Lower lobe of right lung (tissue), 2 donors: ENCODE results near the gene TRIM41. TPM values are rescaled to one million over a fixed set of nuclear protein-coding genes. Genes with fewer than 3 reads are reported as not detected.
"Not testable (repeated sequence)": the region's sequence is repeated elsewhere in the genome, so short reads cannot be mapped to it uniquely, and the experiment has no call there.

Experiments
- ATAC-seq, 2 donors: fragments of 200-7000 bp; cut with Tn5 transposase; one replicate each; pipeline ENCODE4 v1.9.1; 2020 to 2022; ENCODE audit warnings: mild to moderate bottlenecking in 2 of 2, moderate library complexity in 2 of 2
- DNase-seq: peaks from one replicate; pipeline ENCODE4 v3.0.0-alpha.2; 2020
- H3K27ac ChIP-seq: fragments of 200-600 bp; one replicate; pipeline ENCODE4 v1.8.0; 2022
- H3K27me3 ChIP-seq: fragments of 200-600 bp; one replicate; pipeline ENCODE4 v1.8.0; 2022; ENCODE audit warnings: low read depth
- H3K36me3 ChIP-seq: fragments of 200-600 bp; one replicate; pipeline ENCODE4 v1.8.0; 2022; ENCODE audit warnings: mild to moderate bottlenecking
- H3K4me1 ChIP-seq: fragments of 200-600 bp; one replicate; pipeline ENCODE4 v1.8.0; 2022
- H3K4me3 ChIP-seq: fragments of 200-600 bp; one replicate; pipeline ENCODE4 v1.8.0; 2022; ENCODE audit warnings: mild to moderate bottlenecking
- H3K9me3 ChIP-seq: fragments of 200-600 bp; one replicate; pipeline ENCODE4 v1.8.0; 2022
- CTCF ChIP-seq: fragments of 200-600 bp; IDR thresholded peaks from one replicate; pipeline ENCODE4 v1.8.0; 2022; ENCODE audit warnings: antibody characterized with exemption, mild to moderate bottlenecking
- intact Hi-C: fragments of 100-400 bp; cut with DNase I; formaldehyde crosslinking; loops from one replicate; pipeline ENCODE4 v1.11.0; 2022
- total RNA-seq: library from RNA; stranded (reverse); fragmentation: NEBNext Ultra II Directional; extraction: Animal tissue kit (Norgen Biotek cat#: 25700); gene quantifications from one replicate; pipeline ENCODE4 v1.2.1, GENCODE V29; 2021
- donor health status: DM: no; HTN: yes; CAD: no; lungs with severe emphysema.

Gene TRIM41
- total RNA-seq, 1 donor from 2014 or later = 29.1 TPM

GRCh38 chr5:181212080-181212479 lies 11.0 kb upstream of the TRIM41 start:
- H3K9me3 ChIP-seq = no peaks in the 10 kb centered on the region
- DNase-seq = no peak
- peaks cover 12% of the 10 kb centered on the region for H3K4me1 ChIP-seq
- intact Hi-C loops = no loop called here
- H3K27ac ChIP-seq = no peak overlapping the region
- H3K36me3 ChIP-seq = no peaks in the 10 kb centered on the region
- TF ChIP-seq CTCF = no peak
- ATAC-seq = no peak
- no peaks in the 10 kb centered on the region for H3K27me3 ChIP-seq
- H3K4me3 ChIP-seq = no peak overlapping the region

- H3K4me3 ChIP-seq = no peak overlapping the region
- no peaks in the 10 kb centered on the region for H3K27me3 ChIP-seq
- H3K27ac ChIP-seq = no peak overlapping the region
- no peak for DNase-seq
- H3K4me1 ChIP-seq = peaks cover 21% of the 10 kb centered on the region
- no peak for TF ChIP-seq CTCF
- no peak for ATAC-seq
- intact Hi-C loops = no loop called here
- H3K36me3 ChIP-seq = no peaks in the 10 kb centered on the region
- no peaks in the 10 kb centered on the region for H3K9me3 ChIP-seq
Measured at GRCh38 chr5:181212934-181213333, 10.1 kb upstream of the TRIM41 start.

GRCh38 chr5:181214249-181214648 lies 8.8 kb upstream of the TRIM41 start:
- H3K27ac ChIP-seq, ATAC-seq, H3K27me3 ChIP-seq, intact Hi-C loops, H3K9me3 ChIP-seq, H3K4me3 ChIP-seq, DNase-seq, H3K36me3 ChIP-seq: not testable (repeated sequence)
- H3K4me1 ChIP-seq = peaks cover 28% of the 10 kb centered on the region

GRCh38 chr5:181215997-181216989 lies 6.8 kb upstream of the TRIM41 start:
- DNase-seq (no peak), ATAC-seq (no peak)
- peak overlapping the region; percentile 54 for H3K27ac ChIP-seq
- no peaks in the 10 kb centered on the region for H3K36me3 ChIP-seq
- intact Hi-C loops = no loop called here
- H3K4me1 ChIP-seq = peaks cover 31% of the 10 kb centered on the region
- no peaks in the 10 kb centered on the region for H3K9me3 ChIP-seq
- H3K27me3 ChIP-seq = no peaks in the 10 kb centered on the region
- TF ChIP-seq CTCF = no peak
- peak overlapping the region; percentile 55 for H3K4me3 ChIP-seq

GRCh38 chr5:181217111-181217802 lies 5.8 kb upstream of the TRIM41 start:
- Histone ChIP-seq H3K27ac (peak overlapping the region; percentile 54), H3K9me3 (no peaks in the 10 kb centered on the region), H3K27me3 (no peaks in the 10 kb centered on the region), H3K36me3 (no peaks in the 10 kb centered on the region), H3K4me1 (peaks cover 40% of the 10 kb centered on the region), H3K4me3 (peak overlapping the region; percentile 55)
- intact Hi-C loops = no loop called here
- TF ChIP-seq CTCF = no peak
- peak; percentile 40 to 44 for ATAC-seq
- DNase-seq = peak; percentile 61

- DNase-seq = no peak
- H3K4me1 ChIP-seq = peaks cover 43% of the 10 kb centered on the region
- H3K36me3 ChIP-seq = no peaks in the 10 kb centered on the region
- ATAC-seq = peak; percentile 1 to 3
- H3K27me3 ChIP-seq = no peaks in the 10 kb centered on the region
- peak overlapping the region; percentile 55 for H3K4me3 ChIP-seq
- H3K27ac ChIP-seq = peak overlapping the region; percentile 54
- no peak for TF ChIP-seq CTCF
- intact Hi-C loops = no loop called here
- no peaks in the 10 kb centered on the region for H3K9me3 ChIP-seq
Measured at GRCh38 chr5:181217803-181218062, 5.3 kb upstream of the TRIM41 start.
